ENCODE results near the gene ATRAID. TPM values are rescaled to one million over a fixed set of nuclear protein-coding genes. Genes with fewer than 3 reads are reported as not detected.

ATRAID gene
- total and polyA plus RNA-seq, 10 of the 15 experiments (the other 5 are each of a cell fraction or from before 2014, with no cell fraction given), result 65.6 to 180 (median 120) TPM

DNA sequence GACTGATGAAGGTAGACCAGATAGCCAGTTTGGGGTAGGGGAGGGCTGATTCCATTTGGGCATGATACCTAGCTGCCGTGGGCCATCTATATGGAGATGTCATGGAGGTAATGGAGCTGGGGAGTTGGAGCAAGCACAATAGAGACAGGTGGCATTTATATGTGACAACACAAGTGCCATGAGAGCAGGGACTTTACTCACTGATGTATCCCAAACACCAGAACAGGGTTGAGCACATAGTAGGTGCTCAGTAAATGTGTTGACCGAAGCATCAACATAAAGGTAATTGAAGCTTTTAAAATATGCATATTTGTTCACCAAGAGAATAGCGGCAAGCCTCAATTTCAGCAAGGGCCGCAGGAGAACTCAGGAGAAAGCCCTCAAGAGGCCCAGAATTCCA is 36.1 kb downstream of the ATRAID start:
- no peak for FAIRE-seq
- no TSS peak for BruUV-seq (replicated peaks)
- CTCF ChIA-PET, result interaction anchor here (1.0 to 5.0 kb wide), 3 partner anchors 33 to 55 kb away, joined by 3 to 58 read pairs (median 5); partner anchors contain the start of gene TRIM54

More for the DNA sequence above, 36.1 kb downstream of the ATRAID start:
- H3K9me3 ChIP-seq (replicated peaks; ENCODE audit: control insufficient read depth, insufficient read depth, low read length), result no peaks in the 10 kb centered on the region
- WGBS (ENCODE audit: insufficient coverage, insufficient replicate concordance, low lambda C conversion rate, missing lambda C conversion rate), result 67% methylated on average over 4 of the region's 4 CpGs
- H2AFZ ChIP-seq (ENCODE audit: control insufficient read depth, low read depth, low read length), result no peak overlapping the region
- TF ChIP-seq CREM (IDR thresholded peaks at IDR 0.05; ENCODE audit: low read depth), result no peak
- no peak for TF ChIP-seq BRCA1 (IDR thresholded peaks at IDR 0.05; ENCODE audit: low read depth, low read length)
- no peak for TF ChIP-seq ZNF217 (IDR thresholded peaks at IDR 0.05)
- no peak for TF ChIP-seq TCF12 (IDR thresholded peaks at IDR 0.05; ENCODE audit: low read depth, low read length)
- TF ChIP-seq BHLHE40 (IDR thresholded peaks at IDR 0.05; ENCODE audit: borderline replicate concordance in 1 of 2, low read depth in 2 of 2, low read length in 1 of 2), result no peak
- TF ChIP-seq, protein P1, sequence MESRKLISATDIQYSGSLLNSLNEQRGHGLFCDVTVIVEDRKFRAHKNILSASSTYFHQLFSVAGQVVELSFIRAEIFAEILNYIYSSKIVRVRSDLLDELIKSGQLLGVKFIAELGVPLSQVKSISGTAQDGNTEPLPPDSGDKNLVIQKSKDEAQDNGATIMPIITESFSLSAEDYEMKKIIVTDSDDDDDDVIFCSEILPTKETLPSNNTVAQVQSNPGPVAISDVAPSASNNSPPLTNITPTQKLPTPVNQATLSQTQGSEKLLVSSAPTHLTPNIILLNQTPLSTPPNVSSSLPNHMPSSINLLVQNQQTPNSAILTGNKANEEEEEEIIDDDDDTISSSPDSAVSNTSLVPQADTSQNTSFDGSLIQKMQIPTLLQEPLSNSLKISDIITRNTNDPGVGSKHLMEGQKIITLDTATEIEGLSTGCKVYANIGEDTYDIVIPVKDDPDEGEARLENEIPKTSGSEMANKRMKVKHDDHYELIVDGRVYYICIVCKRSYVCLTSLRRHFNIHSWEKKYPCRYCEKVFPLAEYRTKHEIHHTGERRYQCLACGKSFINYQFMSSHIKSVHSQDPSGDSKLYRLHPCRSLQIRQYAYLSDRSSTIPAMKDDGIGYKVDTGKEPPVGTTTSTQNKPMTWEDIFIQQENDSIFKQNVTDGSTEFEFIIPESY (IDR thresholded peaks at IDR 0.05), result no peak
- ChIA-PET SMC1A (ENCODE audit: uncharacterized antibody, unreplicated experiment) (interaction anchor here (2.6 kb wide), 1 partner anchor 32 kb away, joined by 12 read pairs; no protein-coding TSS in a partner anchor), RAD21 (ENCODE audit: unreplicated experiment) (no interaction called here), POLR2A (no interaction called here)
- H3K9ac ChIP-seq (ENCODE audit: control insufficient read depth, insufficient read depth, low read length), result no peak overlapping the region
- H3K27ac ChIP-seq (ENCODE audit: control insufficient read depth, insufficient read depth), result no peak overlapping the region
- H4K20me1 ChIP-seq (ENCODE audit: control insufficient read depth, insufficient read depth), result no peaks in the 10 kb centered on the region
- no peaks in the 10 kb centered on the region for H3K79me2 ChIP-seq (ENCODE audit: control insufficient read depth, insufficient read depth, low read length)
- peaks cover 10 to 13% of the 10 kb centered on the region in 2 experiments for H3K36me3 ChIP-seq (ENCODE audit: control insufficient read depth in 2 of 2, insufficient read depth in 2 of 2, low read length in 1 of 2)
- H3K27me3 ChIP-seq (replicated peaks in 1 of 2; ENCODE audit: control insufficient read depth in 2 of 2, insufficient read depth in 2 of 2, low read length in 1 of 2), result peaks cover 1 to 2% of the 10 kb centered on the region in 2 experiments; a peak in 2 of 4 replicates
- H3K4me2 ChIP-seq (ENCODE audit: control insufficient read depth, insufficient read depth), result no peak overlapping the region
- no peaks in the 10 kb centered on the region for H3K4me1 ChIP-seq (ENCODE audit: control insufficient read depth, insufficient read depth, low read length)
- intact Hi-C loops (cut with micrococcal nuclease; ENCODE audit: unreplicated experiment) (no loop called here), in situ Hi-C loops (cut with MboI) (no loop called here)
- no peak for DNase-seq (ENCODE audit: low read depth, low spot score)
- no peak for ATAC-seq
- no peak overlapping the region for H3K4me3 ChIP-seq

Data from GM12878 (cell line).